Fibroblast of peridontal ligament (primary cell): ENCODE measurements around the gene NES.

ENCODE experiments used
- DNase-seq: peaks from one replicate; pipeline ENCODE4 v3.0.0-alpha.2; 2010; ENCODE audit errors: extremely low read depth

NES gene

GRCh38 chr1:156618853-156619581 is 58.2 kb downstream of the NES start, which contains the start of gene HAPLN2:
TSS of gene HAPLN2 (plus strand) at chr1:156619415. CDS start at chr1:156623491, 4,076 bp downstream.
- DNase-seq = no peak
